ENCODE results near the gene GOLGA5. TPM values are rescaled to one million over a fixed set of nuclear protein-coding genes. Genes with fewer than 3 reads are reported as not detected.

GOLGA5 gene, protein sequence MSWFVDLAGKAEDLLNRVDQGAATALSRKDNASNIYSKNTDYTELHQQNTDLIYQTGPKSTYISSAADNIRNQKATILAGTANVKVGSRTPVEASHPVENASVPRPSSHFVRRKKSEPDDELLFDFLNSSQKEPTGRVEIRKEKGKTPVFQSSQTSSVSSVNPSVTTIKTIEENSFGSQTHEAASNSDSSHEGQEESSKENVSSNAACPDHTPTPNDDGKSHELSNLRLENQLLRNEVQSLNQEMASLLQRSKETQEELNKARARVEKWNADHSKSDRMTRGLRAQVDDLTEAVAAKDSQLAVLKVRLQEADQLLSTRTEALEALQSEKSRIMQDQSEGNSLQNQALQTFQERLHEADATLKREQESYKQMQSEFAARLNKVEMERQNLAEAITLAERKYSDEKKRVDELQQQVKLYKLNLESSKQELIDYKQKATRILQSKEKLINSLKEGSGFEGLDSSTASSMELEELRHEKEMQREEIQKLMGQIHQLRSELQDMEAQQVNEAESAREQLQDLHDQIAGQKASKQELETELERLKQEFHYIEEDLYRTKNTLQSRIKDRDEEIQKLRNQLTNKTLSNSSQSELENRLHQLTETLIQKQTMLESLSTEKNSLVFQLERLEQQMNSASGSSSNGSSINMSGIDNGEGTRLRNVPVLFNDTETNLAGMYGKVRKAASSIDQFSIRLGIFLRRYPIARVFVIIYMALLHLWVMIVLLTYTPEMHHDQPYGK
- total RNA-seq: 28.2 and 40.0 TPM in 2 replicates

GRCh38 chr14:92793709-92794546, at the start of gene GOLGA5:
TSS of gene GOLGA5 (plus strand) at chr14:92794305. CDS start at chr14:92797438, 3,133 bp downstream.

DNA sequence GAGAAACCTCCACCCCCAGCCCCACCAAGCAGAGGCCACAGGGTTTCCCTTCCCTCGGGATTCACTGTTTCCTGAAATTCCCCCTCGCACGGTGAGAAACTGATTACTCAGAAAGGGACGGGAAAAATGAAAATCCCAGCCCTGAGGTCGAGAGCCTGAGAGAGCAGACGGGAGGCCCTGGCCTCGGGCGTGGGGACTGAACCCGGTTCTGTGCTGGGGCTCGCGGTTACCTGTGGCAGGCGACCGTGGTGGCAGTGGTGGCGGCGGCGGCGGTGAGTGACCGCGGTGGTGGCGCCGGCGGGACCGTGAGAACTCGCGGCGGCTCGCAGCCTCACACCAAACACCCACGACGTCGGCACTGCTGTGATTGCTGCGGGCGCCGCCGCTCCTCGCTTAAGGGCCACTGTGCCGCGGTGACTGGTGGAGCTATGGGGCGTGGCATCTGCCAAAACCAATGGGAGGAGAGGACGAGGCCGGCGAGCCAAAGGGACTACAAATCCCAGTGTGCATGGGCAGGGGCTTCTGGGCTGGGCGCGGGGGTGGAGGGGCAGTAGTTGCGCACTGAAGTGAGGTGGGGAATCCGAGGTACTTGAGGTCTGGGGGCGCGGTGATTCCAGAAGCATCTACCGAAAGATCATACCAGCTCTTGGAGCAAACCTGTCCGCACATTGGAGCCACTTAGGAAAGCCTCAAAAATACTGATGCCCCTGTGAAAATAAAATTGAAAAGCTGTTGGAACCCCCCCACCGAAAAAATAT, 45.7 kb upstream of the GOLGA5 start, which contains the start of gene LGMN:
Gene LGMN (minus strand): TSS at position 369 of the 758 bp plus-strand sequence. CDS start 15,841 bp downstream, outside the sequence.

Other genes with a start within 250 kb of the GOLGA5 start
- 24.6 and 30.7 TPM in 2 replicates for gene LGMN, start 45.7 kb upstream of the GOLGA5 start, total RNA-seq
- gene CHGA, start 128.8 kb downstream of the GOLGA5 start, total RNA-seq: 0.16 TPM in 1 of 2 replicates, not detected in the other

All from bronchial smooth muscle cell (primary cell).